Islet of Langerhans (tissue), 1 donor: ENCODE results near the gene CHORDC1.
"Not testable (repeated sequence)": the region's sequence is repeated elsewhere in the genome, so short reads cannot be mapped to it uniquely, and the experiment has no call there.

Source experiments
- FAIRE-seq: peaks from one replicate; lab custom pipeline; 2011; peaks lifted over from hg19 to GRCh38; lab: Jason Lieb, UNC

The CHORDC1 gene

GRCh38 chr11:90213322-90213721 lies 9.5 kb downstream of the CHORDC1 start:
- no peak for FAIRE-seq

- peak; percentile 47 for FAIRE-seq
These were observed 14.0 kb downstream of the CHORDC1 start for GRCh38 chr11:90208857-90209256.

GRCh38 chr11:90207992-90208391 lies 14.9 kb downstream of the CHORDC1 start:
- FAIRE-seq, result not testable (repeated sequence)

GRCh38 chr11:90204832-90205646 lies 17.8 kb downstream of the CHORDC1 start:
- peak; percentile 82 for FAIRE-seq

GRCh38 chr11:90204407-90204806 lies 18.4 kb downstream of the CHORDC1 start:
- no peak for FAIRE-seq

GRCh38 chr11:90202342-90202741 lies 20.5 kb downstream of the CHORDC1 start:
- no peak for FAIRE-seq

GRCh38 chr11:90197377-90197776 lies 25.5 kb downstream of the CHORDC1 start:
- FAIRE-seq, result no peak

- FAIRE-seq, result no peak
These were observed 29.8 kb downstream of the CHORDC1 start for GRCh38 chr11:90192869-90193582.

- FAIRE-seq, result no peak
These were observed 33.8 kb downstream of the CHORDC1 start for GRCh38 chr11:90189011-90189410.

- FAIRE-seq, result no peak
These were observed 35.0 kb downstream of the CHORDC1 start for GRCh38 chr11:90187839-90188238.

- no peak for FAIRE-seq
These were observed 42.9 kb downstream of the CHORDC1 start for GRCh38 chr11:90179923-90180322.

GRCh38 chr11:90178751-90179150 lies 44.1 kb downstream of the CHORDC1 start:
- FAIRE-seq, result no peak

- no peak for FAIRE-seq
These were observed 46.8 kb downstream of the CHORDC1 start for GRCh38 chr11:90176069-90176468.

GRCh38 chr11:90171359-90171758 lies 51.5 kb downstream of the CHORDC1 start:
- no peak for FAIRE-seq

GRCh38 chr11:90168571-90168970 lies 54.3 kb downstream of the CHORDC1 start:
- FAIRE-seq, result no peak

GRCh38 chr11:90167704-90168103 lies 55.1 kb downstream of the CHORDC1 start:
- not testable (repeated sequence) for FAIRE-seq

GRCh38 chr11:90166982-90167573 lies 55.8 kb downstream of the CHORDC1 start:
- FAIRE-seq, result not testable (repeated sequence)
